OCI-LY3 (cell line): Measurements from ENCODE around the gene TMEM232.

Experiments used
- H2AFZ ChIP-seq: fragments of 200-600, 300-600 bp; shearing (Covaris generic); 2 replicates; pipeline ENCODE4 v1.6.0; 2014; ENCODE audit warnings: antibody characterized with exemption, low read depth, low read length
- H3K27ac ChIP-seq: fragments of 200-600, 300-600 bp; sonication (generic); 2 replicates; pipeline ENCODE4 v1.5.1; 2014; ENCODE audit warnings: mild to moderate bottlenecking, low read length, moderate library complexity, mixed read lengths
- H3K27me3 ChIP-seq: fragments of 200-600, 300-600 bp; sonication (generic); 2 replicates; pipeline ENCODE4 v1.6.1; 2014; ENCODE audit warnings: low read depth, low read length, mixed read lengths
- H3K36me3 ChIP-seq: fragments of 200-600, 300-600 bp; sonication (generic); replicated peaks from 2 replicates; pipeline ENCODE3; 2014; ENCODE audit warnings: low read depth, low read length, mixed read lengths
- H3K4me1 ChIP-seq: fragments of 300-600, 200-600 bp; sonication (generic); 2 replicates; pipeline ENCODE4 v1.6.1; 2014; ENCODE audit warnings: low read length, mixed read lengths
- H3K4me2 ChIP-seq: fragments of 200-600, 300-600 bp; sonication (generic); 2 replicates; pipeline ENCODE4 v1.6.1; 2014; ENCODE audit warnings: low read length, mixed read lengths
- H3K4me3 ChIP-seq: fragments of 300-600, 200-600 bp; sonication (generic); 2 replicates; pipeline ENCODE4 v1.5.1; 2014; ENCODE audit warnings: antibody characterized with exemption, mild to moderate bottlenecking, low read length, moderate library complexity
- H3K79me2 ChIP-seq: fragments of 300-600, 200-600 bp; shearing (Covaris generic); 2 replicates; pipeline ENCODE4 v1.6.1; 2014; ENCODE audit warnings: mild to moderate bottlenecking, low read length, mixed read lengths
- H3K9ac ChIP-seq: fragments of 300-600, 200-600 bp; shearing (Covaris generic); 2 replicates; pipeline ENCODE4 v1.6.0; 2014; ENCODE audit warnings: mild to moderate bottlenecking, low read length, moderate library complexity
- H3K9me3 ChIP-seq: fragments of 200-600, 300-600 bp; shearing (Covaris generic); 2 replicates; pipeline ENCODE4 v1.6.1; 2014; ENCODE audit warnings: low read length, mixed read lengths; ENCODE audit not compliant: insufficient read depth
- H4K20me1 ChIP-seq: fragments of 200-600, 300-600 bp; sonication (generic); 2 replicates; pipeline ENCODE4 v1.6.1; 2016; ENCODE audit warnings: low read length, mixed read lengths; ENCODE audit not compliant: insufficient read depth
- EZH2phosphoT487 ChIP-seq: fragments of 200-600 bp; shearing (Covaris generic); IDR thresholded peaks from 2 replicates; pipeline ENCODE4 v1.6.1; 2018; ENCODE audit warnings: antibody characterized with exemption, mixed run types, low read depth
- TF ChIP-seq, protein P1 (sequence below): fragments of 200-600, 300-600 bp; sonication (generic); IDR thresholded peaks from 2 replicates; pipeline ENCODE4 v1.5.1; 2014; ENCODE audit warnings: antibody characterized with exemption, low read length, low read depth

TMEM232 gene

DNA sequence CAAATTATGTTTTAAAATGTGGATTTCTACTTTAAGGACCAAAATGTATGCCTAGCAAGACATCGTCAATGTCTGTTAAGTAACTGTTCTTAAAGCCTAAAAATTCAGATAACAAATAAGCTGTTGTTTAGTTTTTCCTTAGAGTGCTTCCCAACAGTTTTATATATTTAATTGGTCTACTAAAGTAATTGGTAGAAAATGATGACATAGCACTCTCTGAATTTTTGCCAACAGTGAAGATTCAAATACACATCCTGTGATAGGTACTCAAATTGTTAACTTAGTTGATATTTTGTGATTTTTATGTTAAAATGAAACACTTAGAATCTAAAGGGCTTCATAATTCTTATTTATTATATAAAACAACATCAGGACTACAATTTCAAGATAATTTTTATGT lies 107.5 kb downstream of the TMEM232 start:
- H3K4me3 ChIP-seq = no peak overlapping the region
- no peaks in the 10 kb centered on the region for H3K9me3 ChIP-seq
- H3K4me1 ChIP-seq = no peaks in the 10 kb centered on the region
- H4K20me1 ChIP-seq = no peaks in the 10 kb centered on the region
- no peaks in the 10 kb centered on the region for H3K36me3 ChIP-seq
- no peaks in the 10 kb centered on the region for H3K27me3 ChIP-seq
- no peaks in the 10 kb centered on the region for H3K79me2 ChIP-seq
- no peak overlapping the region for H3K4me2 ChIP-seq
- H3K9ac ChIP-seq = no peak overlapping the region
- no peak overlapping the region for H2AFZ ChIP-seq
- no peak overlapping the region for H3K27ac ChIP-seq
- TF ChIP-seq EZH2phosphoT487 = no peak
- TF ChIP-seq, protein P1, sequence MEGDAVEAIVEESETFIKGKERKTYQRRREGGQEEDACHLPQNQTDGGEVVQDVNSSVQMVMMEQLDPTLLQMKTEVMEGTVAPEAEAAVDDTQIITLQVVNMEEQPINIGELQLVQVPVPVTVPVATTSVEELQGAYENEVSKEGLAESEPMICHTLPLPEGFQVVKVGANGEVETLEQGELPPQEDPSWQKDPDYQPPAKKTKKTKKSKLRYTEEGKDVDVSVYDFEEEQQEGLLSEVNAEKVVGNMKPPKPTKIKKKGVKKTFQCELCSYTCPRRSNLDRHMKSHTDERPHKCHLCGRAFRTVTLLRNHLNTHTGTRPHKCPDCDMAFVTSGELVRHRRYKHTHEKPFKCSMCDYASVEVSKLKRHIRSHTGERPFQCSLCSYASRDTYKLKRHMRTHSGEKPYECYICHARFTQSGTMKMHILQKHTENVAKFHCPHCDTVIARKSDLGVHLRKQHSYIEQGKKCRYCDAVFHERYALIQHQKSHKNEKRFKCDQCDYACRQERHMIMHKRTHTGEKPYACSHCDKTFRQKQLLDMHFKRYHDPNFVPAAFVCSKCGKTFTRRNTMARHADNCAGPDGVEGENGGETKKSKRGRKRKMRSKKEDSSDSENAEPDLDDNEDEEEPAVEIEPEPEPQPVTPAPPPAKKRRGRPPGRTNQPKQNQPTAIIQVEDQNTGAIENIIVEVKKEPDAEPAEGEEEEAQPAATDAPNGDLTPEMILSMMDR = no peak

DNA sequence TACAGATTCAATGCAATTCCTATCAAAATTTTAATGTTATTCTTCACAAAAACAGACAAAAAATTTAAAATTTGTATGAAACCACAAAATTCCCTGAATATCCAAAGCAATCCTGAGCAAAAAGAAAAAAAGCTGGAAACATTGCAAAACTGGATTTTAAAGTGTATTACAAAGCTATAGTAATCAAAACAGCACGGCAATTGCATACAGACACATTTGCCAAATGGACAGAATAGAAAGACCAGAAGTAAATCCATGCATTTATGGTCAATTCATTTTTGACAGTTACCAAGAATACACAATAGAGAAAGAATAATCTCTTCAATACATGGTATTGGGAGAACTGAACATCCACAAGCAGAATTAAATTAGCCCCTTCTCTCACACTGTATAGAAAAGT lies 110.5 kb downstream of the TMEM232 start:
- Histone ChIP-seq H3K27ac (no peak overlapping the region), H3K9me3 (no peaks in the 10 kb centered on the region), H2AFZ (no peak overlapping the region), H3K4me3 (no peak overlapping the region), H3K9ac (no peak overlapping the region), H3K36me3 (no peaks in the 10 kb centered on the region), H3K27me3 (no peaks in the 10 kb centered on the region), H3K79me2 (no peaks in the 10 kb centered on the region), H4K20me1 (no peaks in the 10 kb centered on the region), H3K4me2 (no peak overlapping the region), H3K4me1 (no peaks in the 10 kb centered on the region)
- no peak for TF ChIP-seq EZH2phosphoT487
- TF ChIP-seq, protein P1 = no peak

DNA sequence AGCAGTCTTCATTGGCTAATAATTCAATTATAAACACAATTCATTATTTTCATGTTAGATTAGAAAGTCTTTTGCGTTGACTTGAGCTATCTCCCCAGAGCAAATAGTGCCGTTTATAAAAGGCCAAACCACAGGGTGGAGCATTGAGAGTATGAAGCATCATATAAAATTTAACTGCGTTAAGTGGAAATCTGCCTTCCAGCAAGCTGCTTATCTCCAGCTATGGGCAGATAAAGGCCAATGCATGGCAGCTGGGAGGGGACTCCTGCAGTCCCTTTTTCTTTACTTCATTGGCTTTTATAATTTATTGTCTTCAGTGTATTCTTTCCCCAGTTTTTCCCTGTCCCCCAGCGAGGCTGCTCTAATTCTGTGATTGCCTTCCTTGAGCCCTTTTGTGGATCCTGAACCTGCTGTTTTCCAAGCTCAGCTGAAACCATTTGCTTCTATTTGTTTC lies 113.7 kb downstream of the TMEM232 start:
- Histone ChIP-seq H3K4me3 (no peak overlapping the region), H3K27ac (no peak overlapping the region), H3K9me3 (no peaks in the 10 kb centered on the region), H3K9ac (no peak overlapping the region), H3K4me2 (no peak overlapping the region), H4K20me1 (no peaks in the 10 kb centered on the region), H3K79me2 (no peaks in the 10 kb centered on the region), H2AFZ (no peak overlapping the region), H3K27me3 (no peaks in the 10 kb centered on the region), H3K4me1 (no peaks in the 10 kb centered on the region), H3K36me3 (no peaks in the 10 kb centered on the region)
- no peak for TF ChIP-seq EZH2phosphoT487
- TF ChIP-seq, protein P1 = no peak

DNA sequence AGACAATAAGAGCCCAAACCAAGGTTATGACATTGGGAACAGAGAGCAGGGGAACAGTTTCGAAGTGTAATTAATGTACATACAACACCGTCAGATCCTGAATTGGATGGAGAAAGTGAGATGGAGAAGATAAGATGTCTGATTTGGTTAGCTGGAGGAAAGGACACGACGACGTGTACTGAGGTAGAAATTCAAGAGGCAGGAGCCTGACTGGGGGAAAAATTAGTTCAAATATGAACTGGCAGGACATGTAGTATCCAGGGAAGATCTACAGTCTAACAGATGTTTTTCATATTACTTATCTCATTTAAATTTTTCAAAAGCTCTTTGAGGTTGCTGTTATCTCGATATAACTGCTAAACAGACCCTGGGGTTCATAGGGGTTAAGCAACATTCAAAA lies 114.7 kb downstream of the TMEM232 start:
- no peaks in the 10 kb centered on the region for H3K9me3 ChIP-seq
- H3K4me1 ChIP-seq = peaks cover 6% of the 10 kb centered on the region; the same call in 1 of the 2 replicates
- no peak for TF ChIP-seq EZH2phosphoT487
- TF ChIP-seq, protein P1 = no peak
- H3K36me3 ChIP-seq = no peaks in the 10 kb centered on the region
- H3K27ac ChIP-seq = no peak overlapping the region
- H3K27me3 ChIP-seq = no peaks in the 10 kb centered on the region
- H3K4me3 ChIP-seq = no peak overlapping the region
- H3K4me2 ChIP-seq = no peak overlapping the region
- no peak overlapping the region for H3K9ac ChIP-seq
- H4K20me1 ChIP-seq = no peaks in the 10 kb centered on the region
- H2AFZ ChIP-seq = no peak overlapping the region
- no peaks in the 10 kb centered on the region for H3K79me2 ChIP-seq
